ENCODE results near the gene AP2S1.

Gene AP2S1

GRCh38 chr19:46859637-46860124 is 9.0 kb upstream of the AP2S1 start:
- Histone ChIP-seq H3K4me3 (ENCODE audit: low read depth, low read length) (peak overlapping the region; percentile 11), H3K9me3 (ENCODE audit: control insufficient read depth, insufficient read depth, low read depth, low read length) (no peaks in the 10 kb centered on the region), H3K4me1 (ENCODE audit: control insufficient read depth, insufficient read depth, low read length) (peaks cover 29% of the 10 kb centered on the region), H3K27ac (ENCODE audit: extremely low read depth, low read depth, low read length) (peak overlapping the region; percentile 99), H3K36me3 (ENCODE audit: control insufficient read depth in 2 of 2, insufficient read depth in 1 of 2, low read length in 2 of 2) (no peaks in the 10 kb centered on the region)
- ChIA-PET CTCF (interaction anchor here (0.9 to 5.3 kb wide), 4 partner anchors 42 to 133 kb away, joined by 3 to 65 read pairs (median 6); no protein-coding TSS in a partner anchor), POLR2A (interaction anchor here (0.5 to 2.2 kb wide), 9 partner anchors 9 to 415 kb away, joined by 3 to 15 read pairs (median 4); partner anchors contain the start of genes AP2S1, PRKD2 and SLC1A5)
- TF ChIP-seq ZNF776 (tag by site-specific recombination; IDR thresholded peaks at IDR 0.05; ENCODE audit: borderline replicate concordance) = no peak
- peak; percentile 49; the same call in 1 of the 2 replicates for TF ChIP-seq ZBTB20 (tag by site-specific recombination; IDR thresholded peaks at IDR 0.05)
- TF ChIP-seq ZNF561 (tag by site-specific recombination; IDR thresholded peaks at IDR 0.05; ENCODE audit: borderline replicate concordance) = peak; percentile 30; the same call in 1 of the 2 replicates
- TF ChIP-seq GFI1B (tag by site-specific recombination; IDR thresholded peaks at IDR 0.05) = no peak
- no peak for TF ChIP-seq ZNF426 (tag by site-specific recombination; IDR thresholded peaks at IDR 0.05)
- peak; percentile 50 for TF ChIP-seq PRDM10 (tag by site-specific recombination; IDR thresholded peaks at IDR 0.05)
- TF ChIP-seq PRDM1 (tag by site-specific recombination; IDR thresholded peaks at IDR 0.05) = no peak
- TF ChIP-seq ZNF366 (tag by site-specific recombination; conservative IDR thresholded peaks at IDR 0.05) = peak; percentile 92
- no peak for TF ChIP-seq ZNF146 (tag by site-specific recombination; IDR thresholded peaks at IDR 0.05)
- TF ChIP-seq ZNF704 (tag by site-specific recombination; IDR thresholded peaks at IDR 0.05) = no peak
- TF ChIP-seq ZNF768 (tag by site-specific recombination; IDR thresholded peaks at IDR 0.05) = 0 out of 2 replicates have a peak, but pooled peaks have one; percentile 28
- TF ChIP-seq ZBTB21 (tag by site-specific recombination; IDR thresholded peaks at IDR 0.05) = peak; percentile 45; the same call in 1 of the 2 replicates
- TF ChIP-seq MZF1 (tag by site-specific recombination; IDR thresholded peaks at IDR 0.05; ENCODE audit: borderline replicate concordance) = peak; percentile 89
- no peak for TF ChIP-seq YY1 (tag by site-specific recombination; IDR thresholded peaks at IDR 0.05)
- peak; percentile 31; the same call in 1 of the 2 replicates for TF ChIP-seq ZNF76 (tag by site-specific recombination; IDR thresholded peaks at IDR 0.05; ENCODE audit: borderline replicate concordance, low read depth)
- TF ChIP-seq ZNF48 (tag by site-specific recombination; IDR thresholded peaks at IDR 0.05) = no peak
- peak; percentile 59; the same call in 1 of the 2 replicates for TF ChIP-seq ZNF660 (tag by site-specific recombination; IDR thresholded peaks at IDR 0.05)
- TF ChIP-seq ZNF513 (tag by site-specific recombination; IDR thresholded peaks at IDR 0.05) = peak; percentile 46; the same call in 1 of the 2 replicates
- peak; percentile 16; the same call in 1 of the 2 replicates for TF ChIP-seq WT1 (tag by site-specific recombination; IDR thresholded peaks at IDR 0.05)
- no peak for TF ChIP-seq TSHZ1 (tag by site-specific recombination; IDR thresholded peaks at IDR 0.05; ENCODE audit: borderline replicate concordance)
- 0 out of 2 replicates have a peak, but pooled peaks have one; percentile 16 for TF ChIP-seq ZSCAN18 (tag by site-specific recombination; IDR thresholded peaks at IDR 0.05)
- 0 out of 2 replicates have a peak, but pooled peaks have one; percentile 18 for TF ChIP-seq ZFP69B (tag by site-specific recombination; IDR thresholded peaks at IDR 0.05)
- no peak for TF ChIP-seq ZNF2 (tag by site-specific recombination; IDR thresholded peaks at IDR 0.05)
- TF ChIP-seq ZNF449 (tag by site-specific recombination; IDR thresholded peaks at IDR 0.05) = 0 out of 2 replicates have a peak, but pooled peaks have one; percentile 53

Measured in HEK293 (cell line).